Left ventricle myocardium inferior (tissue), 1 donor: ENCODE data around the gene CGB7. TPM values are rescaled to one million over a fixed set of nuclear protein-coding genes. Genes with fewer than 3 reads are reported as not detected.

ENCODE experiments used
- DNase-seq: peaks from one replicate; pipeline ENCODE4 v3.0.0-alpha.2; 2020
- H3K27ac ChIP-seq: fragments of 200-600 bp; replicated peaks from 2 replicates; pipeline ENCODE4 v1.8.0; 2021
- H3K27me3 ChIP-seq: fragments of 200-600 bp; 2 replicates; pipeline ENCODE4 v1.8.0; 2021; ENCODE audit warnings: low read depth
- H3K36me3 ChIP-seq: fragments of 200-600 bp; 2 replicates; pipeline ENCODE4 v1.8.0; 2021
- H3K4me1 ChIP-seq: fragments of 200-600 bp; 2 replicates; pipeline ENCODE4 v1.8.0; 2021
- H3K4me3 ChIP-seq: fragments of 200-600 bp; 2 replicates; pipeline ENCODE4 v1.8.0; 2021; ENCODE audit warnings: mild to moderate bottlenecking, moderate library complexity
- H3K9me3 ChIP-seq: fragments of 200-600 bp; replicated peaks from 2 replicates; pipeline ENCODE4 v1.8.0; 2021
- intact Hi-C: fragments of 100-400 bp; cut with micrococcal nuclease; formaldehyde crosslinking; loops from one replicate; pipeline ENCODE4 v1.11.0; 2022
- microRNA-seq: library from miRNA; unstranded; fragments of <30 nt; microRNA quantifications from one replicate; pipeline ENCODE4 v1.2.0, GENCODE V29; 2020
- total RNA-seq: library from RNA; stranded (reverse); fragmentation: NEBNext Ultra II Directional; extraction: Animal tissue kit (Norgen Biotek cat#: 25700); gene quantifications from one replicate; pipeline ENCODE4 v1.2.1, GENCODE V29; 2021
- TF ChIP-seq, protein P1 (sequence below): fragments of 200-600 bp; IDR thresholded peaks from 2 replicates; pipeline ENCODE4 v1.8.0; 2021; ENCODE audit warnings: antibody characterized with exemption, mild to moderate bottlenecking, borderline replicate concordance
- donor health status: DM: no; HTN: yes; CAD: no; lungs with severe emphysema.

The CGB7 gene
- total RNA-seq, 1 donor from 2014 or later: not detected

DNA sequence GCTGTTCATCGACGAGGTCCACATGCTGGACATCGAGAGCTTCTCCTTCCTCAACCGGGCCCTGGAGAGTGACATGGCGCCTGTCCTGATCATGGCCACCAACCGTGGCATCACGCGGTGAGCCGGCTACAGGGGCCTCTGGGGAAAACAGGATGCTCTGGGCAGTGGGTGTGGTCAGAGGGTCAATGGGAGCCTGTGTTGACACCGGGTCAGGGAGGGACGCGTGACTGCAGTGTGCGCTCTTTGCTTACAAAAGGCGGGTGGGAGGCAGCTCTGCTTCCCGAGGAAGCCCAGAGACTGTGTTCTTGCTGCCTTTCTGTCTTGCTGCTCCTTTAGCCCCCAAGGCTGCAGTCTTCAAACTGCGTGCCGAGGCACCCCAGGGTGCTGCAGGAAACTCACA lies 46.4 kb downstream of the CGB7 start:
- DNase-seq: no peak
- H3K4me3 ChIP-seq: no peak overlapping the region
- H3K4me1 ChIP-seq: no peaks in the 10 kb centered on the region
- intact Hi-C loops: no loop called here
- no peaks in the 10 kb centered on the region for H3K9me3 ChIP-seq
- H3K27ac ChIP-seq: no peak overlapping the region
- TF ChIP-seq, protein P1, sequence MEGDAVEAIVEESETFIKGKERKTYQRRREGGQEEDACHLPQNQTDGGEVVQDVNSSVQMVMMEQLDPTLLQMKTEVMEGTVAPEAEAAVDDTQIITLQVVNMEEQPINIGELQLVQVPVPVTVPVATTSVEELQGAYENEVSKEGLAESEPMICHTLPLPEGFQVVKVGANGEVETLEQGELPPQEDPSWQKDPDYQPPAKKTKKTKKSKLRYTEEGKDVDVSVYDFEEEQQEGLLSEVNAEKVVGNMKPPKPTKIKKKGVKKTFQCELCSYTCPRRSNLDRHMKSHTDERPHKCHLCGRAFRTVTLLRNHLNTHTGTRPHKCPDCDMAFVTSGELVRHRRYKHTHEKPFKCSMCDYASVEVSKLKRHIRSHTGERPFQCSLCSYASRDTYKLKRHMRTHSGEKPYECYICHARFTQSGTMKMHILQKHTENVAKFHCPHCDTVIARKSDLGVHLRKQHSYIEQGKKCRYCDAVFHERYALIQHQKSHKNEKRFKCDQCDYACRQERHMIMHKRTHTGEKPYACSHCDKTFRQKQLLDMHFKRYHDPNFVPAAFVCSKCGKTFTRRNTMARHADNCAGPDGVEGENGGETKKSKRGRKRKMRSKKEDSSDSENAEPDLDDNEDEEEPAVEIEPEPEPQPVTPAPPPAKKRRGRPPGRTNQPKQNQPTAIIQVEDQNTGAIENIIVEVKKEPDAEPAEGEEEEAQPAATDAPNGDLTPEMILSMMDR: no peak
- H3K36me3 ChIP-seq: peaks cover 89% of the 10 kb centered on the region
- no peaks in the 10 kb centered on the region for H3K27me3 ChIP-seq

DNA sequence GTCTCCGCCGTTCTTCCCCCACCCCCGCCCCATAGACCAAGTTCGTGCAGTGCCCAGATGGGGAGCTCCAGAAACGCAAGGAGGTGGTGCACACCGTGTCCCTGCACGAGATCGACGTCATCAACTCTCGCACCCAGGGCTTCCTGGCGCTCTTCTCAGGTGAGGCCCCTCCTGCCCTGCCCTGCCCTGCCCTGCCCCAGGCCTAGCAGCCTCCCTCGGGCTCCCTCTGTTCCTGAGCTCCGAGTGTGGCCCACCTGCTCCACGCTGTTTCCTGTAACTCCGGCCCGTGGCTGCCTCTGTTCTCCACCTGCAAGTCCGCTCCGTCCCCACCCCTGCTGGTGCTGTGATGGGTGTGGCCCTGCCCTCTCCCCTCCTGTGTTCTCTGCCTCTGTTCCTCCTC lies 47.1 kb downstream of the CGB7 start:
- TF ChIP-seq, protein P1: no peak
- H3K27ac ChIP-seq: no peak overlapping the region
- intact Hi-C loops: no loop called here
- DNase-seq: no peak
- no peaks in the 10 kb centered on the region for H3K4me1 ChIP-seq
- H3K4me3 ChIP-seq: no peak overlapping the region
- no peaks in the 10 kb centered on the region for H3K27me3 ChIP-seq
- H3K36me3 ChIP-seq: peaks cover 89% of the 10 kb centered on the region
- no peaks in the 10 kb centered on the region for H3K9me3 ChIP-seq

GRCh38 chr19:49009828-49010227 lies 47.7 kb downstream of the CGB7 start:
- intact Hi-C loops: no loop called here
- Histone ChIP-seq H3K9me3 (no peaks in the 10 kb centered on the region), H3K4me1 (no peaks in the 10 kb centered on the region), H3K4me3 (no peak overlapping the region), H3K27ac (no peak overlapping the region), H3K36me3 (peaks cover 89% of the 10 kb centered on the region), H3K27me3 (no peaks in the 10 kb centered on the region)
- TF ChIP-seq, protein P1: no peak
- no peak for DNase-seq

DNA sequence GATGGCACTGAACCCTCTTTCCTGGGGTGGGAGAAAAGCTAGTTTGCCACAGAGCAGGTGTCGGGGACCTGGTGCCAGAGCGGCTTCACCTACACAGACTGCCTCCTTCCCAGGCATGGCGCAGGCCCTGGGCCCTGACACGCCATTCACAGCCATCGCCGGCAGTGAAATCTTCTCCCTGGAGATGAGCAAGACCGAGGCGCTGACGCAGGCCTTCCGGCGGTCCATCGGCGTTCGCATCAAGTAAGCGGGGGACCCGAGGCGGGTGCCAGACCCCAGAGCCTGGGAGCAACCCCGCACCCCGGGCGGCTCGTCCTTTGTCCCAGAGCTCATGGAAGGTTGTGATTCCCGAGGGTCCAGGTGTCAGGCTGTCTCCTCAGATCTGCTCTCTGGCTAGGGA lies 50.6 kb downstream of the CGB7 start:
- Histone ChIP-seq H3K27ac (no peak overlapping the region), H3K27me3 (no peaks in the 10 kb centered on the region), H3K4me1 (no peaks in the 10 kb centered on the region), H3K4me3 (no peak overlapping the region), H3K36me3 (peaks cover 96% of the 10 kb centered on the region), H3K9me3 (no peaks in the 10 kb centered on the region)
- TF ChIP-seq, protein P1: no peak
- DNase-seq: no peak
- intact Hi-C loops: no loop called here

GRCh38 chr19:49004964-49005614 lies 52.5 kb downstream of the CGB7 start:
- intact Hi-C loops: no loop called here
- peaks cover 83% of the 10 kb centered on the region for H3K36me3 ChIP-seq
- DNase-seq: no peak

More at GRCh38 chr19:49004964-49005614, 52.5 kb downstream of the CGB7 start:
- no peak overlapping the region for H3K4me3 ChIP-seq
- H3K4me1 ChIP-seq: no peaks in the 10 kb centered on the region
- TF ChIP-seq, protein P1: no peak
- H3K9me3 ChIP-seq: no peaks in the 10 kb centered on the region
- no peak overlapping the region for H3K27ac ChIP-seq
- H3K27me3 ChIP-seq: no peaks in the 10 kb centered on the region

Small RNAs within 50 kb of the gene (microRNA-seq; reads per million reads assigned to microRNA genes)
- not detected for gene MIR6798

Other genes with a start within 250 kb of the CGB7 start
- gene BCAT2, start 246.7 kb downstream of the CGB7 start, total RNA-seq: 70.8 TPM
- gene HSD17B14, start 221.3 kb downstream of the CGB7 start, total RNA-seq: 1.8 TPM
- 24.7 TPM for gene PLEKHA4, start 189.1 kb downstream of the CGB7 start, total RNA-seq
- gene PPP1R15A, start 185.3 kb downstream of the CGB7 start, total RNA-seq: 76.4 TPM
- 0.55 TPM for gene TULP2, start 159.0 kb downstream of the CGB7 start, total RNA-seq
- 221 TPM for gene NUCB1, start 157.4 kb downstream of the CGB7 start, total RNA-seq
- not detected for gene DHDH, start 124.0 kb downstream of the CGB7 start, total RNA-seq
- gene BAX, start 102.9 kb downstream of the CGB7 start, total RNA-seq: 25.5 TPM
- gene FTL, start 92.4 kb downstream of the CGB7 start, total RNA-seq: 834 TPM
- gene GYS1, start 64.4 kb downstream of the CGB7 start, total RNA-seq: 138 TPM
- gene RUVBL2, start 63.9 kb downstream of the CGB7 start, total RNA-seq: 44.4 TPM
- not detected for gene LHB, start 40.7 kb downstream of the CGB7 start, total RNA-seq
- gene CGB3, start 33.4 kb downstream of the CGB7 start, total RNA-seq: not detected
- not detected for gene CGB2, start 25.9 kb downstream of the CGB7 start, total RNA-seq
- not detected for gene CGB1, start 20.9 kb downstream of the CGB7 start, total RNA-seq
- gene CGB5, start 13.9 kb downstream of the CGB7 start, total RNA-seq: not detected
- gene CGB8, start 8.6 kb downstream of the CGB7 start, total RNA-seq: not detected
- not detected for gene NTF4, start 7.1 kb upstream of the CGB7 start, total RNA-seq
- 0.66 TPM for gene KCNA7, start 14.9 kb upstream of the CGB7 start, total RNA-seq
- 115 TPM for gene SNRNP70, start 27.7 kb upstream of the CGB7 start, total RNA-seq
- 23.4 TPM for gene LIN7B, start 56.6 kb upstream of the CGB7 start, total RNA-seq
- 1.6 TPM for gene C19orf73, start 61.4 kb upstream of the CGB7 start, total RNA-seq
- 5.7 TPM for gene PPFIA3, start 61.8 kb upstream of the CGB7 start, total RNA-seq
- gene HRC, start 97.6 kb upstream of the CGB7 start, total RNA-seq: 1,040 TPM
- gene TRPM4, start 100.0 kb upstream of the CGB7 start, total RNA-seq: 31.5 TPM